Right renal pelvis (tissue), 4 donors: ENCODE results near the gene HIP1R. TPM values are rescaled to one million over a fixed set of nuclear protein-coding genes. Genes with fewer than 3 reads are reported as not detected.

ENCODE experiments used
- polyA plus RNA-seq, 4 donors: library from polyadenylated mRNA; unstranded; fragments of 120-200 nt; gene quantifications; one replicate each; pipeline ENCODE4 v1.2.1, GENCODE V29; 2013; ENCODE audit not compliant: insufficient read length in 4 of 4

Gene HIP1R
- polyA plus RNA-seq, 4 donors = 63.9 to 77.4 (median 69.7) TPM

Other genes with a start within 250 kb of the HIP1R start
- under 1 TPM; 0.19 to 0.86 (median 0.30) TPM for gene HCAR2, start 132.1 kb upstream of the HIP1R start, polyA plus RNA-seq
- gene HCAR3, start 118.6 kb upstream of the HIP1R start, polyA plus RNA-seq = under 1 TPM; 0.08 to 0.67 (median 0.46) TPM
- 1 to 10 TPM; 2.0 to 3.4 (median 2.5) TPM for gene HCAR1, start 104.6 kb upstream of the HIP1R start, polyA plus RNA-seq
- 100 to 1,000 TPM in 1 of 4 donors, 10 to 100 TPM in 3; 83.2 to 101 (median 95.2) TPM for gene DENR, start 82.6 kb upstream of the HIP1R start, polyA plus RNA-seq
- under 1 TPM; 0.32 to 0.44 (median 0.42) TPM for gene CCDC62, start 60.9 kb upstream of the HIP1R start, polyA plus RNA-seq
- 10 to 100 TPM; 22.4 to 26.0 (median 23.8) TPM for gene VPS37B, start 60.7 kb downstream of the HIP1R start, polyA plus RNA-seq
- 1 to 10 TPM; 5.1 to 6.5 (median 5.7) TPM for gene ABCB9, start 131.0 kb downstream of the HIP1R start, polyA plus RNA-seq
- gene OGFOD2, start 139.8 kb downstream of the HIP1R start, polyA plus RNA-seq = 10 to 100 TPM; 11.3 to 21.6 (median 15.6) TPM
- gene ARL6IP4, start 145.2 kb downstream of the HIP1R start, polyA plus RNA-seq = 100 to 1,000 TPM; 152 to 209 (median 170) TPM